Gastroesophageal sphincter (tissue), 4 donors: ENCODE measurements around the gene CIROP. TPM values are rescaled to one million over a fixed set of nuclear protein-coding genes. Genes with fewer than 3 reads are reported as not detected.

Source experiments
- ATAC-seq: fragments of 150-250 bp; one replicate; pipeline ENCODE4 v1.9.1; 2016; ENCODE audit warnings: mild to moderate bottlenecking, moderate library complexity
- H3K27ac ChIP-seq, 4 donors: fragments of 200-600 bp; sonication (generic) in 3 of 4; 1 replicate in 3 of 4; 2 replicates in 1 of 4; pipeline ENCODE4 v1.5.1; 2016 to 2019
- H3K27me3 ChIP-seq: fragments of 200-600 bp; sonication (generic); one replicate; pipeline ENCODE4 v1.5.1; 2019
- H3K36me3 ChIP-seq, 2 donors: fragments of 200-600 bp; sonication (generic); one replicate each; pipeline ENCODE4 v1.5.1; 2019; ENCODE audit warnings: control low read depth in 1 of 2
- H3K4me1 ChIP-seq, 3 donors: fragments of 200-600 bp; sonication (generic); 1 replicate in 2 of 3; 2 replicates in 1 of 3; pipeline ENCODE4 v1.5.1; 2016 to 2019; ENCODE audit warnings: control low read depth in 2 of 3
- H3K4me3 ChIP-seq, 2 donors: fragments of 200-600 bp; sonication (generic); one replicate each; pipeline ENCODE4 v1.5.1; 2019; ENCODE audit warnings: mild to moderate bottlenecking in 1 of 2, moderate library complexity in 1 of 2
- H3K9me3 ChIP-seq, 3 donors: fragments of 200-600 bp; sonication (generic); one replicate each; pipeline ENCODE4 v1.5.1; 2017 to 2019; ENCODE audit warnings: control low read depth in 2 of 3
- CTCF ChIP-seq, 4 experiments: fragments of 200-600 bp in 2 of 4; fragments of 450-650 bp in 2 of 4; sonication (generic) in 1 of 4; IDR thresholded peaks; one replicate each; pipeline ENCODE4 v1.5.1; 2017 to 2019; ENCODE audit warnings: antibody characterized with exemption in 4 of 4, mild to moderate bottlenecking in 2 of 4, moderate library complexity in 2 of 4
- EP300 ChIP-seq: sonication (generic); formaldehyde crosslinking; IDR thresholded peaks from one replicate; pipeline ENCODE4 v1.6.1; 2017; ENCODE audit warnings: antibody characterized with exemption, mild to moderate bottlenecking
- POLR2A ChIP-seq, 2 donors: fragments of 450-650 bp; IDR thresholded peaks; one replicate each; pipeline ENCODE4 v1.6.1; 2017; ENCODE audit warnings: antibody characterized with exemption in 2 of 2, mild to moderate bottlenecking in 2 of 2, moderate library complexity in 1 of 2
- POLR2AphosphoS5 ChIP-seq: sonication (generic); formaldehyde crosslinking; IDR thresholded peaks from one replicate; pipeline ENCODE4 v1.6.1; 2017; ENCODE audit warnings: antibody characterized with exemption
- WGBS, 2 donors: methylation state at CpG; one replicate each; pipeline ENCODE4 v1.1.5; 2018; ENCODE audit warnings: low coverage in 1 of 2; 5-methylcytosine and 5-hydroxymethylcytosine counted together
- total RNA-seq, 4 donors: library from RNA; depleted of rRNA; stranded (reverse); fragments of >200 nt; gene quantifications; one replicate each; pipeline ENCODE4 v1.1.0, GENCODE V29; 2016

Gene CIROP
- total RNA-seq, 4 donors from 2014 or later, result 0.13 to 0.31 TPM; not detected in 2

GRCh38 chr14:23090254-23090636, 14.5 kb downstream of the CIROP start:
- H3K36me3 ChIP-seq, result peaks cover 14 to 78% of the 10 kb centered on the region in 2 donors

GRCh38 chr14:23089498-23090253, 15.1 kb downstream of the CIROP start:
- no peak overlapping the region for H3K4me3 ChIP-seq
- 84 to 86% methylated on average over 9 to 11 of the region's 12 CpGs for WGBS, 2 donors
- TF ChIP-seq EP300 (no peak), POLR2A (IDR thresholded peaks at IDR 0.05) (no peak), POLR2AphosphoS5 (no peak), CTCF (IDR thresholded peaks at IDR 0.05) (no peak)
- ATAC-seq, result no peak
- peaks cover 0 to 41% (median 9%) of the 10 kb centered on the region in 3 donors for H3K4me1 ChIP-seq
- H3K9me3 ChIP-seq, result no peaks in the 10 kb centered on the region
- H3K27ac ChIP-seq, result no peak overlapping the region
- H3K36me3 ChIP-seq, result peaks cover 14 to 84% of the 10 kb centered on the region in 2 donors
- H3K27me3 ChIP-seq, result no peaks in the 10 kb centered on the region

More at GRCh38 chr14:23090254-23090636, 14.5 kb downstream of the CIROP start:
- H3K27ac ChIP-seq, result no peak overlapping the region
- H3K4me1 ChIP-seq, result peaks cover 0 to 41% (median 9%) of the 10 kb centered on the region in 3 donors
- TF ChIP-seq POLR2A (IDR thresholded peaks at IDR 0.05) (no peak), CTCF (IDR thresholded peaks at IDR 0.05) (no peak), EP300 (no peak), POLR2AphosphoS5 (no peak)
- H3K27me3 ChIP-seq, result no peaks in the 10 kb centered on the region
- no peak overlapping the region for H3K4me3 ChIP-seq
- ATAC-seq, result no peak
- H3K9me3 ChIP-seq, result no peaks in the 10 kb centered on the region
- 43 to 61% methylated on average over 4 of the region's 4 CpGs for WGBS, 2 donors

GRCh38 chr14:23086565-23086964, 18.2 kb downstream of the CIROP start:
- no peak overlapping the region for H3K27ac ChIP-seq
- ATAC-seq, result no peak
- peaks cover 14 to 99% of the 10 kb centered on the region in 2 donors for H3K36me3 ChIP-seq
- H3K9me3 ChIP-seq, result no peaks in the 10 kb centered on the region
- no peak overlapping the region for H3K4me3 ChIP-seq
- no peak for TF ChIP-seq POLR2A (IDR thresholded peaks at IDR 0.05)
- TF ChIP-seq CTCF (IDR thresholded peaks at IDR 0.05), result no peak
- no peak for TF ChIP-seq POLR2AphosphoS5
- TF ChIP-seq EP300, result no peak
- WGBS, 2 donors, result 82 to 89% methylated on average over 1 of the region's 1 CpG
- H3K27me3 ChIP-seq, result no peaks in the 10 kb centered on the region
- H3K4me1 ChIP-seq, result peaks cover 0 to 14% (median 0%) of the 10 kb centered on the region in 3 donors

- peaks cover 14 to 99% of the 10 kb centered on the region in 2 donors for H3K36me3 ChIP-seq
- WGBS, 2 donors, result 69% methylated on average over 3 of the region's 3 CpGs; no CpG with 5 or more reads in 1 of the 2 donors
- ATAC-seq, result no peak
Measured at GRCh38 chr14:23085458-23085857, 19.3 kb downstream of the CIROP start.

More at GRCh38 chr14:23085458-23085857, 19.3 kb downstream of the CIROP start:
- Histone ChIP-seq H3K27me3 (no peaks in the 10 kb centered on the region), H3K4me1 (peaks cover 0 to 12% (median 0%) of the 10 kb centered on the region in 3 donors), H3K27ac (no peak overlapping the region), H3K9me3 (no peaks in the 10 kb centered on the region), H3K4me3 (no peak overlapping the region)
- TF ChIP-seq CTCF (IDR thresholded peaks at IDR 0.05) (no peak), POLR2AphosphoS5 (no peak), EP300 (no peak), POLR2A (IDR thresholded peaks at IDR 0.05) (no peak)
